HepG2 (cell line): ENCODE results near the gene RIMBP2. TPM values are rescaled to one million over a fixed set of nuclear protein-coding genes. Genes with fewer than 3 reads are reported as not detected.

Experiments
- ATAC-seq: fragments of 200-7000 bp; cut with Tn5 transposase; 3 replicates; pipeline ENCODE4 v1.9.1; 2020; ENCODE audit warnings: mild to moderate bottlenecking, moderate library complexity
- BruUV-seq: library from RNA; stranded (reverse); fragments of 400-500 nt; replicated peaks from 2 replicates; lab custom pipeline; 2021; lab: Mats Ljungman, UMichigan
- CTCF ChIA-PET: fragments of 300-600 bp; formaldehyde crosslinking; extraction: SDS; loops from one replicate; lab custom pipeline; 2021; ENCODE audit warnings: low total read pairs, inconsistent platforms, low intra/inter-chr PET ratio; lab: Yijun Ruan, JAX
- POLR2A ChIA-PET: fragments of 350-600 bp; sonication (Branson Sonifier 250); formaldehyde crosslinking; loops from one replicate; lab custom pipeline; 2020; ENCODE audit warnings: antibody characterized with exemption, inconsistent platforms; lab: Yijun Ruan, JAX
- DNase-seq: peaks from one replicate; pipeline ENCODE4 v3.0.0-alpha.2; 2015; ENCODE audit warnings: low spot score
- FAIRE-seq: peaks from 3 replicates; lab custom pipeline; 2011; peaks lifted over from hg19 to GRCh38; lab: Jason Lieb, UNC
- H2AFZ ChIP-seq: one replicate; pipeline ENCODE4 v1.6.1; 2011; ENCODE audit warnings: low read length, inconsistent platforms
- H3K27ac ChIP-seq: fragments of 300-600 bp; 3 replicates; pipeline ENCODE4 v1.8.0; 2011; ENCODE audit warnings: mixed run types, mild to moderate bottlenecking, mixed read lengths, low read length, inconsistent platforms; ENCODE audit not compliant: insufficient read depth; ENCODE audit errors: extremely low read length
- H3K27me3 ChIP-seq, 2 experiments: fragments of 200-600 bp in 1 of 2; 2 replicates in 1 of 2; 3 replicates in 1 of 2; pipeline versions ENCODE4 v1.6.0 to v1.8.0; 2011; ENCODE audit warnings: low read length in 2 of 2, mild to moderate bottlenecking in 2 of 2, moderate library complexity in 2 of 2, inconsistent platforms in 1 of 2; ENCODE audit not compliant: insufficient read depth in 2 of 2, control insufficient read depth in 1 of 2
- H3K36me3 ChIP-seq, 2 experiments: fragments of 200-600 bp in 1 of 2; replicated peaks in 1 of 2; 2 replicates in 1 of 2; 3 replicates in 1 of 2; pipeline versions ENCODE4 v1.5.1 to v1.8.0; 2011; ENCODE audit warnings: low read length in 2 of 2, inconsistent platforms in 1 of 2; ENCODE audit not compliant: insufficient read depth in 2 of 2, control insufficient read depth in 1 of 2
- H3K4me1 ChIP-seq: 2 replicates; pipeline ENCODE4 v1.5.1; 2012; ENCODE audit warnings: low read length, inconsistent platforms; ENCODE audit not compliant: insufficient read depth
- H3K4me2 ChIP-seq: 2 replicates; pipeline ENCODE4 v1.6.0; 2011; ENCODE audit warnings: low read depth, low read length, inconsistent platforms
- H3K4me3 ChIP-seq, 3 experiments: fragments of 200-600 bp in 1 of 3; sonication (generic), shearing (Covaris generic) in 1 of 3; replicated peaks in 1 of 3; 2 replicates each; pipeline ENCODE4 v1.5.1; 2011 to 2016; ENCODE audit warnings: low read length in 3 of 3, inconsistent platforms in 2 of 3, low read depth in 2 of 3, mild to moderate bottlenecking in 2 of 3, control low read depth in 1 of 3, mixed read lengths in 1 of 3; ENCODE audit not compliant: insufficient read depth in 1 of 3
- H3K79me2 ChIP-seq: one replicate; pipeline ENCODE4 v1.6.1; 2011; ENCODE audit warnings: low read length, inconsistent platforms; ENCODE audit not compliant: insufficient read depth
- H3K9ac ChIP-seq: 2 replicates; pipeline ENCODE4 v1.6.0; 2011; ENCODE audit warnings: mild to moderate bottlenecking, low read depth, low read length, inconsistent platforms; ENCODE audit not compliant: insufficient read depth
- H3K9me3 ChIP-seq: 2 replicates; pipeline ENCODE4 v1.5.1; 2012; ENCODE audit warnings: mild to moderate bottlenecking, low read length
- H4K20me1 ChIP-seq: 2 replicates; pipeline ENCODE4 v1.6.0; 2011; ENCODE audit warnings: inconsistent platforms, mild to moderate bottlenecking, low read length, moderate library complexity; ENCODE audit not compliant: insufficient read depth
- HNRNPL ChIP-seq: fragments of 200-400 bp; formaldehyde crosslinking; IDR thresholded peaks from 2 replicates; pipeline ENCODE4 v1.6.1; 2017; ENCODE audit warnings: mild to moderate bottlenecking, low read depth, low read length
- NFKBIZ ChIP-seq: IDR thresholded peaks from 2 replicates; pipeline ENCODE4 v1.6.1; 2018; ENCODE audit warnings: missing genetic modification reagents, missing compliant biosample characterization
- PHF20 ChIP-seq: sonication (generic); formaldehyde crosslinking; IDR thresholded peaks from 2 replicates; pipeline ENCODE4 v1.5.0; 2020; ENCODE audit warnings: mild to moderate bottlenecking, missing genetic modification reagents
- POLR2A ChIP-seq, 2 experiments: IDR thresholded peaks; 2 replicates each; pipeline ENCODE4 v1.6.1; 2011; ENCODE audit warnings: low read depth in 2 of 2, low read length in 2 of 2, mild to moderate bottlenecking in 1 of 2, moderate library complexity in 1 of 2; ENCODE audit not compliant: insufficient read depth in 1 of 2
- SRSF9 ChIP-seq: fragments of 200-400 bp; formaldehyde crosslinking; IDR thresholded peaks from 2 replicates; pipeline ENCODE4 v1.6.1; 2018; ENCODE audit warnings: borderline replicate concordance, mild to moderate bottlenecking, low read depth, low read length; ENCODE audit not compliant: insufficient read depth, poor library complexity, severe bottlenecking
- SRY ChIP-seq: sonication (generic); formaldehyde crosslinking; IDR thresholded peaks from 2 replicates; pipeline ENCODE4 v1.8.0; 2022; ENCODE audit warnings: mild to moderate bottlenecking, missing genetic modification reagents
- STAT6 ChIP-seq: sonication (generic); formaldehyde crosslinking; IDR thresholded peaks from 2 replicates; pipeline ENCODE4 v1.4.0; 2020; ENCODE audit warnings: missing genetic modification reagents, mild to moderate bottlenecking, borderline replicate concordance
- ZNF331 ChIP-seq: sonication (generic); formaldehyde crosslinking; IDR thresholded peaks from 2 replicates; pipeline ENCODE4 v1.4.0; 2020; ENCODE audit warnings: missing genetic modification reagents
- WGBS: methylation state at CpG from one replicate; pipeline ENCODE4 v1.1.6; 2017; ENCODE audit warnings: low lambda C conversion rate; 5-methylcytosine and 5-hydroxymethylcytosine counted together
- in situ Hi-C: cut with HindIII; loops from 2 replicates; pipeline ENCODE4 v1.10.0; 2017; ENCODE audit warnings: low pct_unique_long_range_greater_than_20kb; ENCODE audit not compliant: extremely low pct_ligation_motif_present
- intact Hi-C: fragments of 100-400 bp; cut with micrococcal nuclease; formaldehyde crosslinking; loops from one replicate; pipeline ENCODE4 v1.10.0; 2022; ENCODE audit not compliant: unreplicated experiment
- polyA plus RNA-seq, 8 experiments: library from polyadenylated mRNA; depleted of rRNA in 3 of 8; stranded (reverse) in 7 of 8; unstranded in 1 of 8; fragments of >200 nt; fragmentation: Illumina TruSeq in 4 of 8; extraction: Trizol in 4 of 8; gene quantifications; 2 replicates each; pipeline versions ENCODE4 v1.2.1 to v1.2.3, GENCODE V29; 2011 to 2016; ENCODE audit warnings: low read depth in 4 of 8, missing spikeins in 1 of 8, mixed read lengths in 1 of 8; ENCODE audit not compliant: insufficient read depth in 1 of 8
- total RNA-seq, 5 experiments: library from RNA; depleted of rRNA; stranded (reverse); fragments of >200 nt; fragmentation: Illumina TruSeq; extraction: Trizol; gene quantifications; 2 replicates each; pipeline ENCODE4 v1.2.3, GENCODE V29; 2016; ENCODE audit warnings: low read depth in 1 of 5
- TF ChIP-seq, protein P1 (sequence below): sonication (generic); formaldehyde crosslinking; IDR thresholded peaks from 2 replicates; pipeline ENCODE4 v1.8.1; 2023; ENCODE audit warnings: missing genetic modification reagents, inconsistent platforms, borderline replicate concordance

RIMBP2 gene
- total and polyA plus RNA-seq, 2 of the 13 experiments (the other 11 are each of a cell fraction or from before 2014, with no cell fraction given) = 0.03 TPM; not detected in 1

DNA sequence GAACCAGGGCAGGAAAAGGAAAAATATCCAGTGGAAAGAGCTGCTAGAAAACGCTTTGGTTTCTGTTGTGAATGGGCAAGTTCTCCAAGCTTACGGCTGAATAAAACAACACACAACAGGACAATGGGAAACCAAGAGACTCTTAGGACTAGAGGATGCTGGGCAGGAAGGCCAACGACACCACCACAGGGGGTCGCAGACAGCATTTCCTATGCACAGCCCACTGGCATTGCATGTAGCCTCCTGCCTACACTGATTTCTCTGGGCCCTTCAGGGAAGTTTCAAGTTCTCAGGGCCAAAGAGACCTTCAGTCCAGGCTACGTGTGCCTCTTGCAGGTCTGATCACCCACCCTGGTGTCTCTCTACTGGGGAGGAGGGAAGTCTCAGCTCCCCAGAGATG, 108.0 kb downstream of the RIMBP2 start (continued):
- no peak for TF ChIP-seq SRSF9
- TF ChIP-seq ZNF331 (CRISPR knock-in tag) = no peak
- no peak for TF ChIP-seq HNRNPL

GRCh38 chr12:130606231-130606630, 109.9 kb downstream of the RIMBP2 start:
- Histone ChIP-seq H3K4me1 (no peaks in the 10 kb centered on the region), H3K4me3 (no peak overlapping the region), H3K9ac (no peak overlapping the region), H3K27me3 (peaks cover 3 to 45% of the 10 kb centered on the region in 2 experiments), H3K27ac (no peak overlapping the region), H3K79me2 (no peaks in the 10 kb centered on the region), H3K4me2 (no peak overlapping the region), H4K20me1 (no peaks in the 10 kb centered on the region), H2AFZ (no peak overlapping the region), H3K36me3 (no peaks in the 10 kb centered on the region), H3K9me3 (no peaks in the 10 kb centered on the region)
- CTCF ChIA-PET = no interaction called here
- no peak for DNase-seq
- in situ Hi-C loops = no loop called here
- no peak for ATAC-seq
- intact Hi-C loops = no loop called here
- no peak for TF ChIP-seq SRY (CRISPR knock-in tag)
- TF ChIP-seq, protein P1, sequence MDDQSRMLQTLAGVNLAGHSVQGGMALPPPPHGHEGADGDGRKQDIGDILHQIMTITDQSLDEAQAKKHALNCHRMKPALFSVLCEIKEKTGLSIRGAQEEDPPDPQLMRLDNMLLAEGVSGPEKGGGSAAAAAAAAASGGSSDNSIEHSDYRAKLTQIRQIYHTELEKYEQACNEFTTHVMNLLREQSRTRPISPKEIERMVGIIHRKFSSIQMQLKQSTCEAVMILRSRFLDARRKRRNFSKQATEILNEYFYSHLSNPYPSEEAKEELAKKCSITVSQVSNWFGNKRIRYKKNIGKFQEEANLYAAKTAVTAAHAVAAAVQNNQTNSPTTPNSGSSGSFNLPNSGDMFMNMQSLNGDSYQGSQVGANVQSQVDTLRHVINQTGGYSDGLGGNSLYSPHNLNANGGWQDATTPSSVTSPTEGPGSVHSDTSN = no peak
- TF ChIP-seq STAT6 (CRISPR knock-in tag) = no peak
- TF ChIP-seq POLR2A (IDR thresholded peaks at IDR 0.05; ENCODE audit: insufficient read depth in 1 of 2, low read depth in 2 of 2, low read length in 2 of 2) = no peak
- no peak for TF ChIP-seq NFKBIZ (CRISPR knock-in tag)
- TF ChIP-seq PHF20 = no peak
- FAIRE-seq = no peak
- BruUV-seq = no TSS peak
- POLR2A ChIA-PET = no interaction called here
- 60% methylated on average over 12 of the region's 12 CpGs for WGBS
